Aorta (tissue), 5 donors: Measurements from ENCODE around the gene PKD1. TPM values are rescaled to one million over a fixed set of nuclear protein-coding genes. Genes with fewer than 3 reads are reported as not detected.
"Not testable (repeated sequence)": the region's sequence is repeated elsewhere in the genome, so short reads cannot be mapped to it uniquely, and the experiment has no call there.

Experiments
- ATAC-seq: fragments of 200-7000 bp; cut with Tn5 transposase; one replicate; pipeline ENCODE4 v1.9.1; 2022; ENCODE audit warnings: moderate library complexity; ENCODE audit not compliant: low FRiP score
- DNase-seq, 2 donors: peaks; one replicate each; pipeline ENCODE4 v3.0.0-alpha.2; 2020
- H3K27ac ChIP-seq, 2 donors: one replicate each; pipeline ENCODE4 v1.5.1; 2013; ENCODE audit warnings: low read length in 2 of 2, mild to moderate bottlenecking in 2 of 2, moderate library complexity in 2 of 2, control low read depth in 1 of 2, inconsistent platforms in 1 of 2, low read depth in 1 of 2
- H3K27me3 ChIP-seq, 2 donors: one replicate each; pipeline ENCODE4 v1.6.1; 2013; ENCODE audit warnings: control low read depth in 1 of 2, low read length in 1 of 2, mild to moderate bottlenecking in 1 of 2, moderate library complexity in 1 of 2; ENCODE audit not compliant: insufficient read depth in 2 of 2, control insufficient read depth in 1 of 2
- H3K36me3 ChIP-seq, 2 donors: one replicate each; pipeline ENCODE4 v1.6.1; 2013; ENCODE audit warnings: control low read depth in 1 of 2, low read length in 1 of 2, mild to moderate bottlenecking in 1 of 2; ENCODE audit not compliant: insufficient read depth in 2 of 2, control insufficient read depth in 1 of 2
- H3K4me1 ChIP-seq, 2 donors: one replicate each; pipeline ENCODE4 v1.6.1; 2013; ENCODE audit warnings: low read length in 2 of 2, control low read depth in 1 of 2, mild to moderate bottlenecking in 1 of 2, moderate library complexity in 1 of 2; ENCODE audit not compliant: insufficient read depth in 2 of 2, control insufficient read depth in 1 of 2
- H3K4me3 ChIP-seq, 2 donors: one replicate each; pipeline ENCODE4 v1.5.1; 2013; ENCODE audit warnings: low read length in 2 of 2, control low read depth in 1 of 2, mild to moderate bottlenecking in 1 of 2
- H3K9me3 ChIP-seq: one replicate; pipeline ENCODE4 v1.6.1; 2013; ENCODE audit warnings: mild to moderate bottlenecking, low read length; ENCODE audit not compliant: control insufficient read depth
- WGBS, 2 donors: extraction: QIAGEN DNeasy Blood & Tissue Kit; methylation state at CpG; one replicate each; pipeline ENCODE4 v1.1.7; 2013; 5-methylcytosine and 5-hydroxymethylcytosine counted together
- intact Hi-C, 2 donors: fragments of 100-400 bp; cut with DNase I; formaldehyde crosslinking; loops; one replicate each; pipeline versions ENCODE4 v1.14.2 to v1.15.0; 2022
- long read RNA-seq, 2 donors: library from polyadenylated mRNA; unstranded; transcript quantifications; one replicate each; pipeline ENCODE4 v2.0.0, GENCODE V29; 2020 to 2021
- polyA plus RNA-seq, 2 donors: library from polyadenylated mRNA; stranded (reverse); fragments of 200-250 nt; gene quantifications; one replicate each; pipeline ENCODE4 v1.2.3, GENCODE V29; 2013
- total RNA-seq, 2 donors: library from RNA; stranded (reverse); fragmentation: NEBNext Ultra II Directional; extraction: Animal tissue kit (Norgen Biotek cat#: 25700); gene quantifications; one replicate each; pipeline ENCODE4 v1.2.1, GENCODE V29; 2021
- donor health status: healthy with polysubstance abuse.
- donor health status: Bipolar disorder and iron deficiency.
- donor health status: DM: no; HTN: no; CAD: no.
- donor health status: DM: no; HTN: no; CAD: no.
- donor health status: DM: yes; HTN: yes; CAD: no.

The PKD1 gene
- total RNA-seq (100 to 1,000 TPM; 325 to 337 TPM), polyA plus RNA-seq (100 to 1,000 TPM in 1 of 2 donors, 10 to 100 TPM in 1; 42.8 to 270 TPM)
- long read RNA-seq, donor 1, transcript PKD1-208 (3 exons, 1,140 nt): major isoform, 15 of 174 reads
- long read RNA-seq, donor 1, partial matches to known transcripts: 98 of 174 reads
- long read RNA-seq, donor 1, other reads (novel, unspliced or antisense): 60 of 174 reads
- long read RNA-seq, donor 2, partial matches to known transcripts: 52 of 106 reads
- long read RNA-seq, donor 2, other reads (novel, unspliced or antisense): 50 of 106 reads

DNA sequence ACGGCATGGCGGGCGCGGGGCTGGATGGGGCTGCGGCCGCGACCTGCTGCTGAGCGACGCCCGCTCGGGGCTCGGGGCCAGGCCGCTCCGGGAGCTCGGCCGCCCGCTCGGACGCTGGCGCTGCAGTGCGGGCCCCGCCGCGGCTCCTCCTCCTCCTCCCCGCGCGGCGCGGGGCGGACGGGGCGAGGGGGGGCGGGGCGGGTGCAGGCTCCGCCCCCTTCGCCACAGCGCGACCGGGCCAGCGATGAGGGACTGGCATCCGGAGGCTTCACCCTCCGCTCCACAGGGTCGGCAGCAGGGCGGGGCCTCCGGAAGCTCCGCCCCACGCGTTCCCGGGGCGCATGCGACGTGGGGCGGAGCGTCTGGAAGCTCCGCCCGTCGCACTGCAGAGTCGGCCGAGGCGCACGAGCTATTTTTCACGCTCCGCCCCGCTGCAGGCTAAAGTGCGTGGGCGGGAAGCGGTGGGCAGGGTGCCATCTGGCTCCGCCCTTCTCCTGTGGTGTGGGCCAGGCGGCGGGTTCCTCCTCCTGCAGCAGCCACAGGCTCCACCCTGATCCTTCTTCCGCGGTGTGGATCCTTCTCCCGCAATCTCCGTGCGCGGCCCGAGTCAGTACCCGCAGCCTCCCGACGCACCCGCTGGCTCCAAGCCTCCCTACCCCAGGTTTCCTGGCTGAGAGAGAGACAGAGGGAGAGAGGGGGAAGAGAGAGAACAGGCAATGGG, at the start of gene PKD1:
Gene PKD1 (minus strand): TSS at position 129 of the 721 bp plus-strand sequence. CDS start 209 bp downstream, outside the sequence.
- H3K4me3 ChIP-seq: peak within 1 kb of the TSS; percentile 54 to 76
- ATAC-seq: peak; percentile 66

DNA sequence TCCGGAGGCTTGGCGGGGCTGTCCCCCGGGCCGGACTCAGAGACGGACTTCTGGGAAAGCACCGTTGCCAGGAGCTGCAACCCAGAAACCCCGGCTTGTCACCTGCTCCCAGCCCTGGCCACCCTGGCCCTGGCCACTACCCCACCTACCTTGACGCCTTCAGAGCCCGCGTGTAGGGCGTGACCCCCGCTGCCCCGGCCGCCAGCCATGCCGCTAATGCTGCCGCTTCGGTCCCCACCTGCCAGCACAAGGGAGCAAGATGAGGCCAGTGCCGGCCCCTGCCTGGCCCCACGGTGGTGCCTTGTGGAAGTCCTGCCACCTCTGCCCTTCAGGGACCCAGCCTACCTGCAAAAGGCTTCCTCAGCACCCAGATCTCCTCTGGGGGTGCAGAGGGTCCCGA, 49.3 kb upstream of the PKD1 start:
- WGBS, 2 donors: 86% methylated on average over 19 to 20 of the region's 20 CpGs
- Histone ChIP-seq H3K4me3 (no peak overlapping the region), H3K9me3 (no peaks in the 10 kb centered on the region), H3K36me3 (no peaks in the 10 kb centered on the region), H3K4me1 (no peaks in the 10 kb centered on the region), H3K27ac (no peak overlapping the region), H3K27me3 (no peaks in the 10 kb centered on the region)
- DNase-seq (no peak), ATAC-seq (no peak)
- intact Hi-C loops: no loop called here

More for the DNA sequence above, at the start of gene PKD1:
- H3K9me3 ChIP-seq, intact Hi-C loops, H3K27me3 ChIP-seq, H3K4me1 ChIP-seq, H3K36me3 ChIP-seq: not testable (repeated sequence)
- 0% methylated on average over 43 to 76 of the region's 81 CpGs for WGBS, 2 donors
- peak within 1 kb of the TSS in 1 of 2 donors; percentile 68 for H3K27ac ChIP-seq
- peak; percentile 99 to 100 for DNase-seq

DNA sequence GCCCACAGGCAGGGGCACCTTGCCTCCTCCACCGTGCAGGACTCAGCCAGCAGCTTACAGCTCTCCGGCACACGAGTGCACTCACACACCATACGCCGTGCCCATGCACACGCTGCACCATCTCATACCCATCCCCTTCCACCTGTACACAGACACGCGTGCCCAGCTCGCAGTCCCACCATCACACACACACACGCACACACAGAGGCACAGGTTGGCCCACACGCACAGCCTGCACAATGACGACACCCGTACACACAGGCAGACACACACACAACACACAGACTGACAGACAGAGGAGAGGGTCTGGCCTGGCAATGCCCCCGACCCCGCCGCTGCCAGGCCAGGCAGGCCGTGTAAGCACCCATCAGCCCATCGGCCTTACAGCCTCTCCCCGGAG, 48.6 kb upstream of the PKD1 start:
- no peak for DNase-seq
- ATAC-seq: no peak
- Histone ChIP-seq H3K4me3 (no peak overlapping the region), H3K36me3 (no peaks in the 10 kb centered on the region), H3K27ac (no peak overlapping the region), H3K9me3 (no peaks in the 10 kb centered on the region), H3K4me1 (no peaks in the 10 kb centered on the region), H3K27me3 (no peaks in the 10 kb centered on the region)
- intact Hi-C loops: no loop called here
- WGBS, 2 donors: 85 to 86% methylated on average over 19 of the region's 19 CpGs

DNA sequence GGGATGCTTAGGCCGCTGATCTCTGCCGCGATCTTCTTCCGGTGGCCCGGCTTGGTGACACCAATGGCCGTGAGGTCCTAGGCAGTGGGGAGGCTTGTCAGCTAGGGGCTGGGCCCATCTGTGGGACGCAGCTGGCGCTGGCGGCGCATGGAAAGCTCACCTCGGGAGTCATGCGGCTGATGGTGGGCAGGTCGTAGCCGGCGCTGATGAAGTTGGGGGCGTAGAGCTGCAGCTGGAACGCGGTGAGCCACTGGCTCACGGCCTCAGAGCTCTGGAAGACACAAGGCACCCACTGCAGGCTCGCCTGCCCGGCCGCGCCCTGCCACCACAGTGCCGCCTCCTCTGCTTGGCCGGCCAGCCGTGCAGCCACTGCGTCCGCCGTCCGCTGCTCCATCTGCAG, 48.0 kb upstream of the PKD1 start:
- intact Hi-C loops: no loop called here
- H3K27me3 ChIP-seq: no peaks in the 10 kb centered on the region
- no peak overlapping the region for H3K27ac ChIP-seq
- no peak overlapping the region for H3K4me3 ChIP-seq
- no peaks in the 10 kb centered on the region for H3K9me3 ChIP-seq
- H3K4me1 ChIP-seq: no peaks in the 10 kb centered on the region
- DNase-seq (no peak), ATAC-seq (no peak)
- no peaks in the 10 kb centered on the region for H3K36me3 ChIP-seq
- WGBS, 2 donors: 94 to 95% methylated on average over 27 to 30 of the region's 30 CpGs

GRCh38 chr16:2181952-2182351, 46.3 kb upstream of the PKD1 start:
- Histone ChIP-seq H3K27ac (no peak overlapping the region), H3K27me3 (no peaks in the 10 kb centered on the region), H3K36me3 (peaks cover 0 to 2% of the 10 kb centered on the region in 2 donors), H3K4me3 (no peak overlapping the region), H3K4me1 (no peaks in the 10 kb centered on the region), H3K9me3 (no peaks in the 10 kb centered on the region)
- intact Hi-C loops: no loop called here
- no peak for DNase-seq
- no peak for ATAC-seq
- 93% methylated on average over 20 of the region's 20 CpGs for WGBS, 2 donors

DNA sequence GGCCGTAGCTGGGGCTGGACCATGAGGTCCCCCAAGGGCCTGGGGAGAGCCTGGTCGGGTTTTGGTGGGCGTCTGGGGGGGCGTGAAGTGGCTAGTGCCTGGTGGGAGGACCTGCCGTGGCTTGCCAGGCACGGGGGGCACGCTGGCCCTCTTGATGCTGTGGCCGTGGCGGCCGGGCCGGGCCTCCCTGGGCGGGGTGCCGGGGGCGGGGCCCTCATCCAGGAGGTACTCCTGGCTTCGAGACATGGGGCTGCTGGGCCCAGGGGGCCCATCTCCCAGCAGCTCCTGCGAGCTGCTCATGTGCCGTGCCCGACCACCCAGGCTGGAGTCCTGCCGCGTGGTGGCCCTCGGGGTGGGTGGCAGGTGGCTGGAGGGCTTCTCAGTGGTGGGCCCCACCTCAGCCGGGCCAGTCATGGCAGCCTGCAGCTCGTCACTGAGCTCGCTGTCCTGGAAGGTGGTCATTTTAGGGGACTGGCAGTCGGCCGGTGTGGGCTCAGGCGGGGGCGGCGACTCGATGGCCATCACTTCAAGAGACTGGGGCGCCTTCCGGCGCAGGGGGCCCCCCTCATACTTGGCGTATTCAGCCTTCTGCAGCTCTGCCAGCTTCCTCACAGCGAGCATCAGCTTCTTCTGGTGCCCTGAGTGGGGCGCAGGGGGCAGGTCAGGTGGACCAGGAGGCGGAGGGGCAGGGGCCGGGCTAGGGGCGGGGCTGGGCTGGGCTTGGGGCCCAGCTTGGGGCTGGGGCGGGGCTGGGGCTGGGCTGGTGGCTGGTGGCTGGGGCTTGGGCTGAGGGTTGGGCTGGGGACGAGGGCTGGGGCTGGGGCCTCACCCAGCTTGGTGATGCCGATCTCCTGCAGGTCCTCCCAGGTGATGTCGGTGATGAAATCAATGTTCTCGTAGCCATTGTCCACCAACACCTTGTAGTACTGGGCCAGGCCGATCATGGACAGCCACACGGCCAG, 45.5 kb upstream of the PKD1 start:
- Histone ChIP-seq H3K36me3 (peaks cover 0 to 3% of the 10 kb centered on the region in 2 donors), H3K27me3 (no peaks in the 10 kb centered on the region), H3K9me3 (no peaks in the 10 kb centered on the region), H3K27ac (no peak overlapping the region), H3K4me1 (no peaks in the 10 kb centered on the region), H3K4me3 (no peak overlapping the region)
- no peak for DNase-seq
- intact Hi-C loops: no loop called here
- ATAC-seq: no peak
- 89 to 91% methylated on average over 45 to 46 of the region's 46 CpGs for WGBS, 2 donors

- H3K27me3 ChIP-seq: no peaks in the 10 kb centered on the region
- intact Hi-C loops: no loop called here
- no peak for ATAC-seq
These were observed 44.8 kb upstream of the PKD1 start for GRCh38 chr16:2180461-2180860.

GRCh38 chr16:2179576-2179975, 43.9 kb upstream of the PKD1 start:
- peaks cover 0 to 7% of the 10 kb centered on the region in 2 donors for H3K36me3 ChIP-seq
- no peaks in the 10 kb centered on the region for H3K4me1 ChIP-seq
- WGBS, 2 donors: 96 to 97% methylated on average over 29 to 31 of the region's 31 CpGs
- no peaks in the 10 kb centered on the region for H3K9me3 ChIP-seq
- no peak for ATAC-seq
- no peak for DNase-seq
- intact Hi-C loops: no loop called here
- no peak overlapping the region for H3K4me3 ChIP-seq
- no peaks in the 10 kb centered on the region for H3K27me3 ChIP-seq
- H3K27ac ChIP-seq: no peak overlapping the region

More at GRCh38 chr16:2180461-2180860, 44.8 kb upstream of the PKD1 start:
- no peak overlapping the region for H3K27ac ChIP-seq
- H3K36me3 ChIP-seq: peaks cover 0 to 7% of the 10 kb centered on the region in 2 donors
- no peak for DNase-seq
- no peaks in the 10 kb centered on the region for H3K4me1 ChIP-seq
- no peak overlapping the region for H3K4me3 ChIP-seq
- 94 to 95% methylated on average over 43 of the region's 43 CpGs for WGBS, 2 donors
- no peaks in the 10 kb centered on the region for H3K9me3 ChIP-seq
